ENCODE data around the gene ADARB1. TPM values are rescaled to one million over a fixed set of nuclear protein-coding genes. Genes with fewer than 3 reads are reported as not detected.

The ADARB1 gene
- total and polyA plus RNA-seq, 4 experiments from 2014 or later, result 4.6 to 50.0 (median 30.9) TPM

GRCh38 chr21:45074818-45075595, 627 bp downstream of the ADARB1 start:
- Mint-ChIP-seq H3K27me3 (no peaks in the 10 kb centered on the region), H3K27ac (peak overlapping the region; percentile 47 to 94 (median 90)), H3K36me3 (peaks cover 0 to 7% of the 10 kb centered on the region in 2 donors), H3K4me1 (peaks cover 41 to 54% (median 47%) of the 10 kb centered on the region in 4 donors), H3K9me3 (peaks cover 0 to 2% (median 0%) of the 10 kb centered on the region in 8 donors), H3K4me3 (peak overlapping the region; percentile 89 to 94 (median 92))
- CTCF ChIA-PET (ENCODE audit: partially characterized antibody), result interaction anchor here (1.2 to 5.3 kb wide), 2 partner anchors 53 to 64 kb away, joined by 6 to 29 read pairs; no protein-coding TSS in a partner anchor
- DNase-seq, result peak in 3 of 5 donors; percentile 13 to 36 (median 18)
- POLR2A ChIA-PET (ENCODE audit: partially characterized antibody), result interaction anchor here (1.2 to 2.1 kb wide), 5 partner anchors 11 to 736 kb away, joined by 3 to 12 read pairs (median 5); partner anchors contain the start of gene CFAP410
- Histone ChIP-seq H3K4me3 (ENCODE audit: low read length in 2 of 2) (peak overlapping the region; percentile 18 to 50), H3K27me3 (ENCODE audit: insufficient read depth, low read length) (no peaks in the 10 kb centered on the region), H3K9me3 (ENCODE audit: control insufficient read depth in 1 of 2, low read length in 2 of 2) (no peaks in the 10 kb centered on the region), H3K4me1 (ENCODE audit: insufficient read depth, low read length) (peaks cover 52% of the 10 kb centered on the region), H3K36me3 (ENCODE audit: insufficient read depth, low read length) (no peaks in the 10 kb centered on the region), H3K27ac (ENCODE audit: low read depth, low read length) (peak overlapping the region; percentile 54)
- intact Hi-C loops (cut with micrococcal nuclease), result loop anchor here (1.0 to 10.0 kb wide), 2 partner anchors 53 to 270 kb away; partner anchors contain the start of gene UBE2G2

GRCh38 chr21:45075596-45076244, 1.3 kb downstream of the ADARB1 start:
- no peaks in the 10 kb centered on the region for H3K27me3 ChIP-seq (ENCODE audit: insufficient read depth, low read length)

GRCh38 chr21:45076245-45076711, 1.9 kb downstream of the ADARB1 start:
- peak in 2 of 5 donors; percentile 21 to 55 for DNase-seq
- ChIA-PET CTCF (ENCODE audit: partially characterized antibody) (interaction anchor here (0.7 to 6.2 kb wide), 8 partner anchors 9 to 149 kb away, joined by 3 to 65 read pairs (median 3); no protein-coding TSS in a partner anchor), POLR2A (ENCODE audit: partially characterized antibody) (interaction anchor here (0.8 to 1.0 kb wide), 2 partner anchors 9 to 419 kb away, joined by 3 read pairs; partner anchors contain the start of gene KRTAP12-3)
- peak overlapping the region; percentile 78 to 94 (median 88) for H3K27ac Mint-ChIP-seq
- peaks cover 53 to 67% (median 59%) of the 10 kb centered on the region in 4 donors for H3K4me1 Mint-ChIP-seq
- peaks cover 65% of the 10 kb centered on the region for H3K4me1 ChIP-seq (ENCODE audit: insufficient read depth, low read length)
- H3K27me3 Mint-ChIP-seq, result no peaks in the 10 kb centered on the region
- H3K4me3 Mint-ChIP-seq, result peak overlapping the region; percentile 89 to 94 (median 92)
- peaks cover 0 to 2% (median 0%) of the 10 kb centered on the region in 8 donors for H3K9me3 Mint-ChIP-seq
- intact Hi-C loops (cut with micrococcal nuclease), result loop anchor here (10.0 kb wide), 1 partner anchor 271 kb away; the partner anchor contains the start of gene UBE2G2
- peak overlapping the region; percentile 18 to 50 for H3K4me3 ChIP-seq (ENCODE audit: low read length in 2 of 2)
- H3K27ac ChIP-seq (ENCODE audit: low read depth, low read length), result peak overlapping the region; percentile 39
- H3K36me3 Mint-ChIP-seq, result peaks cover 0 to 8% of the 10 kb centered on the region in 2 donors
- H3K36me3 ChIP-seq (ENCODE audit: insufficient read depth, low read length), result no peaks in the 10 kb centered on the region
- H3K27me3 ChIP-seq (ENCODE audit: insufficient read depth, low read length), result no peaks in the 10 kb centered on the region
- no peaks in the 10 kb centered on the region for H3K9me3 ChIP-seq (ENCODE audit: control insufficient read depth in 1 of 2, low read length in 2 of 2)

More at GRCh38 chr21:45075596-45076244, 1.3 kb downstream of the ADARB1 start:
- Histone ChIP-seq H3K27ac (ENCODE audit: low read depth, low read length) (peak overlapping the region; percentile 54), H3K4me3 (ENCODE audit: low read length in 2 of 2) (peak overlapping the region; percentile 18 to 50), H3K9me3 (ENCODE audit: control insufficient read depth in 1 of 2, low read length in 2 of 2) (no peaks in the 10 kb centered on the region), H3K36me3 (ENCODE audit: insufficient read depth, low read length) (no peaks in the 10 kb centered on the region), H3K4me1 (ENCODE audit: insufficient read depth, low read length) (peaks cover 59% of the 10 kb centered on the region)
- peak overlapping the region; percentile 78 to 94 (median 90) for H3K27ac Mint-ChIP-seq
- intact Hi-C loops (cut with micrococcal nuclease), result loop anchor here (1.0 to 10.0 kb wide), 2 partner anchors 53 to 271 kb away; partner anchors contain the start of gene UBE2G2
- peaks cover 0 to 7% of the 10 kb centered on the region in 2 donors for H3K36me3 Mint-ChIP-seq
- no peaks in the 10 kb centered on the region for H3K27me3 Mint-ChIP-seq
- ChIA-PET POLR2A (ENCODE audit: partially characterized antibody) (interaction anchor here (0.8 to 1.0 kb wide), 2 partner anchors 10 to 418 kb away, joined by 3 read pairs; partner anchors contain the start of gene KRTAP12-3), CTCF (ENCODE audit: partially characterized antibody) (interaction anchor here (0.7 to 6.2 kb wide), 5 partner anchors 16 to 148 kb away, joined by 3 to 65 read pairs (median 3); no protein-coding TSS in a partner anchor)
- peaks cover 48 to 61% (median 53%) of the 10 kb centered on the region in 4 donors for H3K4me1 Mint-ChIP-seq
- peaks cover 0 to 2% (median 0%) of the 10 kb centered on the region in 8 donors for H3K9me3 Mint-ChIP-seq
- peak overlapping the region; percentile 89 to 94 (median 92) for H3K4me3 Mint-ChIP-seq
- DNase-seq, result no peak

GRCh38 chr21:45078371-45078770, 4.0 kb downstream of the ADARB1 start:
- H3K4me1 Mint-ChIP-seq, result peaks cover 71 to 85% (median 78%) of the 10 kb centered on the region in 4 donors
- intact Hi-C loops (cut with micrococcal nuclease), result loop anchor here (10.0 kb wide), 1 partner anchor 274 kb away; the partner anchor contains the start of gene UBE2G2
- peak overlapping the region; percentile 94 to 99 (median 96) for H3K27ac Mint-ChIP-seq
- CTCF ChIA-PET (ENCODE audit: partially characterized antibody), result interaction anchor here (1.2 to 6.2 kb wide), 6 partner anchors 17 to 129 kb away, joined by 3 to 65 read pairs (median 10); no protein-coding TSS in a partner anchor
- no peak for DNase-seq
- Histone ChIP-seq H3K27me3 (ENCODE audit: insufficient read depth, low read length) (no peaks in the 10 kb centered on the region), H3K4me3 (ENCODE audit: low read length in 2 of 2) (no peak overlapping the region), H3K4me1 (ENCODE audit: insufficient read depth, low read length) (peaks cover 83% of the 10 kb centered on the region), H3K27ac (ENCODE audit: low read depth, low read length) (peak overlapping the region; percentile 57), H3K9me3 (ENCODE audit: control insufficient read depth in 1 of 2, low read length in 2 of 2) (no peaks in the 10 kb centered on the region), H3K36me3 (ENCODE audit: insufficient read depth, low read length) (no peaks in the 10 kb centered on the region)
- no peaks in the 10 kb centered on the region for H3K27me3 Mint-ChIP-seq
- POLR2A ChIA-PET (ENCODE audit: partially characterized antibody), result interaction anchor here (0.6 to 2.8 kb wide), 16 partner anchors 9 to 214 kb away, joined by 3 to 12 read pairs (median 4); partner anchors contain the start of gene PTTG1IP
- H3K4me3 Mint-ChIP-seq, result peak overlapping the region; percentile 29 to 79 (median 69)
- peaks cover 3 to 10% of the 10 kb centered on the region in 2 donors for H3K36me3 Mint-ChIP-seq
- H3K9me3 Mint-ChIP-seq, result peaks cover 0 to 2% (median 0%) of the 10 kb centered on the region in 8 donors

GRCh38 chr21:45078877-45079281, 4.5 kb downstream of the ADARB1 start:
- intact Hi-C loops (cut with micrococcal nuclease), result loop anchor here (1.0 to 10.0 kb wide), 2 partner anchors 49 to 274 kb away; partner anchors contain the start of gene UBE2G2
- CTCF ChIA-PET (ENCODE audit: partially characterized antibody), result interaction anchor here (1.2 to 6.2 kb wide), 5 partner anchors 16 to 129 kb away, joined by 3 to 65 read pairs (median 9); no protein-coding TSS in a partner anchor
- H3K4me3 Mint-ChIP-seq, result peak overlapping the region; percentile 57 to 79 (median 73)
- H3K27ac Mint-ChIP-seq, result peak overlapping the region; percentile 94 to 99 (median 96)
- peaks cover 0 to 2% (median 0%) of the 10 kb centered on the region in 8 donors for H3K9me3 Mint-ChIP-seq
- H3K36me3 Mint-ChIP-seq, result peaks cover 3 to 6% of the 10 kb centered on the region in 2 donors
- Histone ChIP-seq H3K27ac (ENCODE audit: low read depth, low read length) (peak overlapping the region; percentile 57), H3K27me3 (ENCODE audit: insufficient read depth, low read length) (no peaks in the 10 kb centered on the region), H3K4me1 (ENCODE audit: insufficient read depth, low read length) (peaks cover 86% of the 10 kb centered on the region), H3K4me3 (ENCODE audit: low read length in 2 of 2) (no peak overlapping the region), H3K9me3 (ENCODE audit: control insufficient read depth in 1 of 2, low read length in 2 of 2) (no peaks in the 10 kb centered on the region), H3K36me3 (ENCODE audit: insufficient read depth, low read length) (no peaks in the 10 kb centered on the region)
- POLR2A ChIA-PET (ENCODE audit: partially characterized antibody), result interaction anchor here (0.6 to 2.8 kb wide), 18 partner anchors 8 to 261 kb away, joined by 3 to 12 read pairs (median 4); partner anchors contain the start of genes PTTG1IP and SUMO3
- peaks cover 69 to 86% (median 78%) of the 10 kb centered on the region in 4 donors for H3K4me1 Mint-ChIP-seq
- H3K27me3 Mint-ChIP-seq, result no peaks in the 10 kb centered on the region
- DNase-seq, result peak; percentile 84 to 95 (median 88)

GRCh38 chr21:45079351-45079750, 5.0 kb downstream of the ADARB1 start:
- H3K27me3 Mint-ChIP-seq, result no peaks in the 10 kb centered on the region
- Histone ChIP-seq H3K4me3 (ENCODE audit: low read length in 2 of 2) (no peak overlapping the region), H3K4me1 (ENCODE audit: insufficient read depth, low read length) (peaks cover 90% of the 10 kb centered on the region), H3K27ac (ENCODE audit: low read depth, low read length) (peak overlapping the region; percentile 57), H3K36me3 (ENCODE audit: insufficient read depth, low read length) (no peaks in the 10 kb centered on the region), H3K27me3 (ENCODE audit: insufficient read depth, low read length) (no peaks in the 10 kb centered on the region), H3K9me3 (ENCODE audit: control insufficient read depth in 1 of 2, low read length in 2 of 2) (no peaks in the 10 kb centered on the region)
- peak overlapping the region; percentile 59 to 79 (median 73) for H3K4me3 Mint-ChIP-seq
- intact Hi-C loops (cut with micrococcal nuclease), result loop anchor here (1.0 to 10.0 kb wide), 2 partner anchors 49 to 275 kb away; partner anchors contain the start of gene UBE2G2
- no peak for DNase-seq
- POLR2A ChIA-PET (ENCODE audit: partially characterized antibody), result interaction anchor here (0.7 to 2.8 kb wide), 15 partner anchors 8 to 262 kb away, joined by 3 to 12 read pairs (median 4); partner anchors contain the start of genes PTTG1IP and SUMO3
- H3K27ac Mint-ChIP-seq, result peak overlapping the region; percentile 94 to 99 (median 96)
- peaks cover 74 to 90% (median 82%) of the 10 kb centered on the region in 4 donors for H3K4me1 Mint-ChIP-seq
- H3K36me3 Mint-ChIP-seq, result peaks cover 3 to 6% of the 10 kb centered on the region in 2 donors
- CTCF ChIA-PET (ENCODE audit: partially characterized antibody), result interaction anchor here (1.2 to 6.2 kb wide), 5 partner anchors 16 to 129 kb away, joined by 3 to 65 read pairs (median 9); no protein-coding TSS in a partner anchor
- peaks cover 0 to 2% (median 0%) of the 10 kb centered on the region in 8 donors for H3K9me3 Mint-ChIP-seq
